ENCODE results near the gene PLCB1. TPM values are rescaled to one million over a fixed set of nuclear protein-coding genes. Genes with fewer than 3 reads are reported as not detected.
A peak's percentile ranks its signal among the peaks of the same experiment; 100 is the strongest.

The PLCB1 gene
- 100 to 1,000 TPM in 1 of 4 donors, 10 to 100 TPM in 3; 72.9 to 115 (median 76.3) TPM for total RNA-seq

DNA sequence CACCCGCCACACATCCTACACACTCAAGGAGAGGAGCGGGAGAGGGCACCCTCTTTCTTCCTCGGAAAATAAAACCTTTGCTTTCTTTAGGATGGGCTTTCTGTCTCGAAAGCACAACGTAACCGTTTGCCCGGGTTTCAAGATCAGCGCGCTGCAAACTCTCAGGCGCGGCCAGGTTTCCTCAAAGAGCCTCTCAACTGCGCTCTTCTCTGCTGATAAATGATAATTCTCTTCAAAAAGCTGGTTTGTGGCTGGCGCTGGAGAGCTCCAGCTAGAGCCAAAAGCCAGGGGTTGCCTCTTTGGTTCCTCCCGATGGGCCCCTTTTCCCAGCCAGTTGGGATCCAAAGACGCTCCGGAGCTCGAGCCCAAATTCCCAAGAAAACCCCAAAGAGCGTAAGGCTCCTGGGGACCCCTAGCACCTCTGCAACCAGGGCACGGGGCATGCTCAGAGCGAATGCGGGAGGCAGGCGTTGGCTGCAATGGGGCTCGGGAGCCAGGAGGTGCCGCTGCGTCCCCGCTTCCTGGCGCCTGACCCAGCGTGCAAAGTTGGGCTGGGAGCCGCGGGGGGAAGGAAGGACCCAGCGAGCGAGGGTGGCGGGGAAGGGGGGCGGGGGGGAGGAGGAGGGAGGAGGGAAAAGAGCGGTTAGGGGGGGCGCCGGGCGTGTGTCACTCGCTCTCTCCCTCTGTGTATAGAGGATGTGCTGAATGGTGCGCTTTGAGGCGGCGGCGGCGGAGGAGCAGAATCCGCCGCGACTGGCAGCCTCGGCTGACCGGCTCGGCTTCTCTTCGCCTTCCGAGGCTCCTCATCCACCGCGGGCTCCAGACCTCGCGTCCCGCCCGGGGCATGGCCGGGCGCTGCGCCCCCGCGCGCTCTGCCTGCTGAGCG lies at the start of gene PLCB1:
Gene PLCB1, plus strand, starts transcription at position 669 of the 886 bp plus-strand sequence. CDS start 386 bp downstream, outside the sequence.
- H3K4me3 ChIP-seq = peak within 1 kb of the TSS; percentile 78 to 92 (median 86)
- TF ChIP-seq EP300 (IDR thresholded peaks at IDR 0.05) (no peak), POLR2A (IDR thresholded peaks at IDR 0.05; ENCODE audit: low read depth) (no peak), POLR2AphosphoS5 (IDR thresholded peaks at IDR 0.05) (peak; percentile 53 to 76)
- TF ChIP-seq, protein P1, sequence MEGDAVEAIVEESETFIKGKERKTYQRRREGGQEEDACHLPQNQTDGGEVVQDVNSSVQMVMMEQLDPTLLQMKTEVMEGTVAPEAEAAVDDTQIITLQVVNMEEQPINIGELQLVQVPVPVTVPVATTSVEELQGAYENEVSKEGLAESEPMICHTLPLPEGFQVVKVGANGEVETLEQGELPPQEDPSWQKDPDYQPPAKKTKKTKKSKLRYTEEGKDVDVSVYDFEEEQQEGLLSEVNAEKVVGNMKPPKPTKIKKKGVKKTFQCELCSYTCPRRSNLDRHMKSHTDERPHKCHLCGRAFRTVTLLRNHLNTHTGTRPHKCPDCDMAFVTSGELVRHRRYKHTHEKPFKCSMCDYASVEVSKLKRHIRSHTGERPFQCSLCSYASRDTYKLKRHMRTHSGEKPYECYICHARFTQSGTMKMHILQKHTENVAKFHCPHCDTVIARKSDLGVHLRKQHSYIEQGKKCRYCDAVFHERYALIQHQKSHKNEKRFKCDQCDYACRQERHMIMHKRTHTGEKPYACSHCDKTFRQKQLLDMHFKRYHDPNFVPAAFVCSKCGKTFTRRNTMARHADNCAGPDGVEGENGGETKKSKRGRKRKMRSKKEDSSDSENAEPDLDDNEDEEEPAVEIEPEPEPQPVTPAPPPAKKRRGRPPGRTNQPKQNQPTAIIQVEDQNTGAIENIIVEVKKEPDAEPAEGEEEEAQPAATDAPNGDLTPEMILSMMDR (IDR thresholded peaks at IDR 0.05) = peak in 2 of 3 experiments; percentile 90 to 92
- peaks cover 11 to 80% (median 74%) of the 10 kb centered on the region in 4 donors for H3K4me1 ChIP-seq
- no peaks in the 10 kb centered on the region for H3K9me3 ChIP-seq
- peak within 1 kb of the TSS; percentile 91 to 96 (median 92) for H3K27ac ChIP-seq (replicated peaks in 1 of 4)
- no peaks in the 10 kb centered on the region for H3K27me3 ChIP-seq
- WGBS = 1% methylated on average over 58 of the region's 65 CpGs
- H3K36me3 ChIP-seq = no peaks in the 10 kb centered on the region
- DNase-seq (ENCODE audit: extremely low spot score) = peak; percentile 98
- intact Hi-C loops (cut with DNase I) = loop anchor here (1.0 to 5.0 kb wide), 4 partner anchors 89 to 589 kb away; no protein-coding TSS in a partner anchor

DNA sequence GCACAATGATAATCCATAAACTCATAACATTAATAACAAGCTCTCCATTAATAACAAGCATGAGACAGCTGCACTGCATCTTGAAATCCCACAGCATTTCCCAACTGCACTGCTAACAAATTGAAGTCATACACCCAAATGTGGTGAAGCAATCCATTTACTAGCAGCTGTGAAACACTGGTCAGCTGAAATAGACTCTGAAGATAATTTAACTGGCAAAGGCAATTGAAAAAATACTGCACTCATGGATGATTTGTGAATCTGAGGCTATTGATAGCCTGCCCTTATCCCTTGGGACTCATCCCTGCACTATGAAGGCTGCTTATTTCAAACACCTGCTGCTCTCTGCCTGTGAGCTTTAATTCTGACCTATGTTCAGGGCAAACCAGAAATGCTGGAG lies 49.1 kb upstream of the PLCB1 start:
- intact Hi-C loops (cut with DNase I) = no loop called here
- Histone ChIP-seq H3K4me3 (no peak overlapping the region), H3K9me3 (no peaks in the 10 kb centered on the region), H3K4me1 (peaks cover 0 to 22% (median 10%) of the 10 kb centered on the region in 4 donors), H3K27me3 (no peaks in the 10 kb centered on the region), H3K36me3 (no peaks in the 10 kb centered on the region), H3K27ac (replicated peaks in 1 of 4) (peak overlapping the region; percentile 3 to 60 (median 31))
- DNase-seq (ENCODE audit: extremely low spot score) = no peak
- TF ChIP-seq POLR2AphosphoS5 (IDR thresholded peaks at IDR 0.05) (peak; percentile 32 to 69), POLR2A (IDR thresholded peaks at IDR 0.05; ENCODE audit: low read depth) (no peak)

DNA sequence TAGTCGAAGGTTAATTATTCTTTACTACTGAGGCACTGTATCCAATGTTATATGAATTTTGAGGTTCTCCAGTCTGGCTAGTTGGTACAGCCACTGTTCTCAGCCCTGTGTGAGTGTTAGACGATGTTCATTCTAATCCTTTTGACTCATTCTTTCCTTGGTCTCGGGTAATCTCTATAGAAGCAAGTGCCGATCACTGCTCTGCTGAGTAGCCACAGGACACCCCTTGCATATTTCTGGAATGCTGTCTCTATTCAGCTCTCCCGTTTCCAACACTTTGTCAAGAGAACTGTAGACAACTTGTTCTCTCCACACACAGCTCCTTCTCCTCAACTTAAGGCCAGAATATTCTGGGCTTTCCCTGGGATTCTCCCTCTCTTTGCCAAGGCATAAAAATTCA lies 42.4 kb upstream of the PLCB1 start:
- intact Hi-C loops (cut with DNase I) = no loop called here
- no peak for TF ChIP-seq POLR2AphosphoS5 (IDR thresholded peaks at IDR 0.05)
- TF ChIP-seq, protein P1 (IDR thresholded peaks at IDR 0.05) = no peak
- no peak for TF ChIP-seq POLR2A (IDR thresholded peaks at IDR 0.05; ENCODE audit: low read depth)
- TF ChIP-seq EP300 (IDR thresholded peaks at IDR 0.05) = no peak
- Histone ChIP-seq H3K27me3 (no peaks in the 10 kb centered on the region), H3K9me3 (no peaks in the 10 kb centered on the region), H3K27ac (replicated peaks in 1 of 4) (peak overlapping the region in 2 of 4 donors; percentile 35 to 42), H3K4me3 (no peak overlapping the region), H3K4me1 (peaks cover 6 to 30% (median 28%) of the 10 kb centered on the region in 4 donors), H3K36me3 (no peaks in the 10 kb centered on the region)
- WGBS = 73% methylated on average over 5 of the region's 5 CpGs
- no peak for DNase-seq (ENCODE audit: extremely low spot score)

DNA sequence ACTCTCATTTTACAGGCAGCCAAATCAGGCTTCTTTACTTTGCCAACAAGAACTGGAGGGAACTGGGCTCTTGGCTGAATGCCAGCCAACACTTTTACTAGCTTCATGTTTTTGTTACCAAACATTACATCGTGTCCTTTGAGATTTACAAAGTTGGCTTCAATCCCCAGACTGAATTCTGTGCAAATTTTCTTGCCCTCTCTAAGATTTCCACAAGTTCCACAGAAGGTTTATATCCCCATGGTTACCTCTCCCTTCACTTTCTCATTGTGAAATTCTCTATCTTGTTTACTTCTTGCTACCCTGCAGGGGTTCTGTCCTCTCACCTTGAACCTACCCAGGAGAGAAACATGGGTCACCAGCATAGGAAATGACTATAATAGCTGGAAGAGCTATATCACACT lies 37.6 kb upstream of the PLCB1 start:
- WGBS = 0% methylated on average over 1 of the region's 1 CpG
- intact Hi-C loops (cut with DNase I) = no loop called here
- no peaks in the 10 kb centered on the region for H3K27me3 ChIP-seq
- TF ChIP-seq, protein P1 (IDR thresholded peaks at IDR 0.05) = no peak
- no peak for TF ChIP-seq EP300 (IDR thresholded peaks at IDR 0.05)
- peak; percentile 25 to 30 for TF ChIP-seq POLR2AphosphoS5 (IDR thresholded peaks at IDR 0.05)
- TF ChIP-seq POLR2A (IDR thresholded peaks at IDR 0.05; ENCODE audit: low read depth) = no peak
- peaks cover 11 to 46% (median 40%) of the 10 kb centered on the region in 4 donors for H3K4me1 ChIP-seq
- peak; percentile 95 for DNase-seq (ENCODE audit: extremely low spot score)
- no peaks in the 10 kb centered on the region for H3K9me3 ChIP-seq
- no peak overlapping the region for H3K4me3 ChIP-seq
- H3K27ac ChIP-seq (replicated peaks in 1 of 4) = peak overlapping the region; percentile 56 to 66 (median 60)
- H3K36me3 ChIP-seq = no peaks in the 10 kb centered on the region

DNA sequence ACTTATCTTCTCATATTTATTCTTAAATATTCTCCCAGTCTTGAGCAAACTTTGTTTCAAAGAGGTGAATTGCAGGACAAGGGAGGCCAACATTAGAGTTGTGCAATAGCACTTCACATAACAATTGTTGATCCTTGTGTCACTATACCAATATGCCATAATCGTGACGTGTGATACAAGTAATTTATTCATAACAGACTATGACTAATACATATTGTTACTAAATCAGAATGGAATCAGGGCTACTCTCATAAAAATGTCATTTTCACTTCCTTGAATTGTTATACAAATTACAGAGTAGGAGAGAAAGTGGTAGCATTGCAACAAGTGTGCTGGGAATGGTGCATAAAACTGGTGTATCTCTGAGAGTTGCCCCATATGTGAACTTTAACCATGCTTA lies 37.2 kb upstream of the PLCB1 start:
- H3K36me3 ChIP-seq = no peaks in the 10 kb centered on the region
- H3K9me3 ChIP-seq = no peaks in the 10 kb centered on the region
- 37% methylated on average over 2 of the region's 2 CpGs for WGBS
- DNase-seq (ENCODE audit: extremely low spot score) = no peak
- H3K4me3 ChIP-seq = no peak overlapping the region
- TF ChIP-seq EP300 (IDR thresholded peaks at IDR 0.05) (no peak), POLR2AphosphoS5 (IDR thresholded peaks at IDR 0.05) (no peak), POLR2A (IDR thresholded peaks at IDR 0.05; ENCODE audit: low read depth) (no peak)
- TF ChIP-seq, protein P1 (IDR thresholded peaks at IDR 0.05) = no peak
- H3K27ac ChIP-seq (replicated peaks in 1 of 4) = peak overlapping the region; percentile 56 to 66 (median 60)
- H3K4me1 ChIP-seq = peaks cover 11 to 42% (median 36%) of the 10 kb centered on the region in 4 donors
- H3K27me3 ChIP-seq = no peaks in the 10 kb centered on the region
- intact Hi-C loops (cut with DNase I) = no loop called here

Measured in esophagus muscularis mucosa (tissue), 4 donors.